ENCODE results near the gene FA2H.

Gene FA2H

GRCh38 chr16:74721716-74722115 is 52.9 kb downstream of the FA2H start:
- DNase-seq, result no peak

DNA sequence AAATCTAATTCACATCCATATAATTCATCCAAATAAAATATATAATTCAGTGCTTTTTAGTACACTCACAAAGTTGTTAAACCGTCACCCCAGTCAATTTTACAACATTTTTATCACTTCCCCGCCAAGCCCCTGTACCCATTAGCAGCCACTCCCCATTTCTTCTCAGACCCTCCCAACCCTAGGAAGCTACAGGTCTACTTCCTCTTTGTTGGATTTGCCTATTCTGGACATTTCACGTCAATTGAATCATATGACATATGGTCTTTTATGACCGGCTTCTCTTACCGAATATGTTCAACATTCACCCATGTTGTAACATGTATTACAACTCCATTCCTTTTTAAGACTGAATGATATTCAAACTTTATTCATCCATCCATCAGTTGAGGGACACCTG is 54.0 kb downstream of the FA2H start:
- DNase-seq, result no peak

DNA sequence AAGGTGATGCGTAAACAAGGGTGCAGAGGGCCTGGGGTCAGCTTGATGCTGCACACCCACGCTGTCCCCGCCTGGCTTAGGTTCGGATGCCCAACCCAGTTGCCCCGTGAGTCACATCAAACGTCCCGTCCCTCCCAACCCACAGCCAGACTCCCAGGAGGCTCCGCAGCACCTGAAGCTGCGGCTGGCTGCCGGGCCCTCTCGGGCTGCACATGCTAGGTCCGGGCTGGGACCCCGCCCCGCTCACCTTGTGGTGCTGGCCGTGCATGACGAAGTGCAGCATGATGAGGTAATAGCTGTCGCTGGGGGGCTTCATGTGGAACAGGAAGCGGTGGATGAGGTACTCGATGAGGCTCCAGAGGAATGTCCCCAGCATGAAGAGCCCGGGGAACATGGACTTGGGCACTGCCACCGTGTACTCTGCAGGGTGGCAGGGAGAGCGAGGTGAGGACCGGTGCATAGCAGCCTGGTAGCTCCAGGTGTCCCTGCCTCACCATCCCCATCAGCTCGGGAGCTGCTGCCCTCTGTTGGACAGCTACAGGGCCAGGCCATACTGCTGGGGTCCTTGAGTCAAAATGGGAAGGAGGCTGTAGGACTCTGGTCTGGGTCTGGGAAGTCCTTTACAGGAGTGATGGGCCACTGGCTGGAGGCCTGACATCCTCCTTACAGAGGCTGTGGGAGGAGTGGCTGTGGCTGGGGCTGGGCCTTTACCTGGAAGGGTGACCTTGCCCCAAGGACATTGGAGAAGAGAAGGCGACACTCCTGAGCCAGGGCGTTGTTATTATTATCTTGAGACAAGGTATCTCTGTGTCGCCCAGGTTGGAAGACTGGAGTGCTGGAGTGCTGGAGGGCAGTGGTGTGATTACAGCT is 55.6 kb downstream of the FA2H start:
- DNase-seq, result no peak

DNA sequence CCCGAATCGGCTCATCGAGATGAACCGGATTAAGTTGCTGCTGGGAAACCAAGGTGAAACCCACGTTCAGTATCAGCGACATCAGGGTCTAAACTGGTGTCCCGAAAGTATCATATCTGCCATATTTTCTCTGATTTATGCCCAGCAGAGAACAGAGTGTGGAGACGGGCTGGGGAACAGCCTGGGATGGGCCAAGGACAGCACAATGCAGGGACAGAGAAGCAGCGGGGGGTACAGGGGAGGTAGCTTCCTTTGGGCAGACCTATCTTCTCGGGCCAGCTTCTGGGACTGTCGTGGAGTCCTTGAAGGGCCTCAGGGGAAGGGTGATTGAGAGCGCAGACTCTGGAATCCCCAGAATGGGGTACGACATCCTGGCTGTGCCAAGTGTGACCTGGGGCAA is 56.5 kb downstream of the FA2H start:
- no peak for DNase-seq

- DNase-seq, result no peak
These were observed 57.3 kb downstream of the FA2H start for GRCh38 chr16:74717367-74717766.

- DNase-seq, result no peak
These were observed 58.3 kb downstream of the FA2H start for GRCh38 chr16:74716355-74716754.

DNA sequence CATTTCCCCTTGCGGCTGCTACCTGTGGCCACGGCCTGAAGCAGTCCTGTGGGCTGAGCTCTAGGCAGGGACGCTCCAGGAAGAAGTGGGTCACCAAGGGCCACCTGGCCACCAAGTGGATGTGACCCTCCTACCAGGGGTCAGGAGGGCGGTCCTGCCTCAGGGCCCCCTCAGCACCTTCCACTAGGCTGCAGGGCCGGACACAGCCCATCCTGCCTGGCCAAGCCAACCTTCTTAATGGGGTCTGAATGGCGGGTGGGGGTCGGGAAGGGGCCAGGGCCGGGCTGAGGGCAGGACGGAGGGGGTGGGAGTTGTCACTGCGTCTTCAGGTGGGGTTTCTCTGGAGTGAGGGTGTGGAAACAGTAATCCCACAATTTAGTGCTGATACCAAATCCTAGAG is 60.7 kb downstream of the FA2H start:
- DNase-seq, result no peak

DNA sequence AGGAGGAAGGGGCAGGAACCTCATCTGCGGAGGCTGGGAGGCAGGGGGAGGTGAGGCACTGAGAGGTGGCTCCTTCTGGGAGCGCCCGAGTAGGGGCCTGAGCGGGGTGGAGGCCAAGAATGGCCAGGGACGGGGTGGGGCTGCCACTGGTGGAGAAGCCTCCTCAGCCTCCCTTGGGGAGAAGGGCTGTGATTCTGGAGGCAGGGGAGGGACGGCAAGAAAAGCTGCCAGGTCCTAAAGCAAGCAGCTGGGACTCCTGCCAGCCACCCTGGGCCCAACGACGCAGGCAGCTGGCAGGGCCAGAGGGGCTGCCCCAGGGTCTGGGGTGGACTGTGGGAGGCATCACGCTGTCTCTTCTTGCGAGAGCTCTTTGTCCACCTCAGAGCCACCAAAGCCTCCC is 61.3 kb downstream of the FA2H start:
- DNase-seq, result no peak

- DNase-seq, result no peak
These were observed 62.7 kb downstream of the FA2H start for GRCh38 chr16:74711938-74712337.

DNA sequence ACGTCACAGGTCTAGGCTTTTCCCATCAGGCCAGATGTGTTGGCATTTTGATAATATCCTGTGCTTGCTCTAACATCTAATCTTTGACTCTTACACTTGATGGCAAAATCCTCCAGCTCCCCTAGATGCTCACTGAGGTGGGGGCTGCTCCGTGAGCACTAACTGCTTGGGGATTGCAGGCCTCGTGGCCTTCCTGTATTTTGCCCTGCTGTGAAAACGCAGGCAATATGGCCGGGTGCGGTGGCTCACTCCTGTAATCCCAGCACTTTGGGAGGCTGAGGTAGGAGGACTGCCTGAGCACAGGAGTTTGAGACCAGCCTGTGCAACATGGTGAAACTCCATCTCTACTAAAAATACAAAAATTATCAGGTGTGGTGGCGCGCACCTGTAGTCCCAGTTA is 64.2 kb downstream of the FA2H start:
- no peak for DNase-seq

- DNase-seq, result peak; percentile 69
These were observed 65.2 kb downstream of the FA2H start for GRCh38 chr16:74709441-74709877.

GRCh38 chr16:74700438-74701225 is 74.0 kb downstream of the FA2H start, which contains the start of gene MLKL:
Gene MLKL (minus strand): TSS chr16:74700862. CDS start chr16:74695757, 5,105 bp downstream.
- peak; percentile 71 for DNase-seq

DNA sequence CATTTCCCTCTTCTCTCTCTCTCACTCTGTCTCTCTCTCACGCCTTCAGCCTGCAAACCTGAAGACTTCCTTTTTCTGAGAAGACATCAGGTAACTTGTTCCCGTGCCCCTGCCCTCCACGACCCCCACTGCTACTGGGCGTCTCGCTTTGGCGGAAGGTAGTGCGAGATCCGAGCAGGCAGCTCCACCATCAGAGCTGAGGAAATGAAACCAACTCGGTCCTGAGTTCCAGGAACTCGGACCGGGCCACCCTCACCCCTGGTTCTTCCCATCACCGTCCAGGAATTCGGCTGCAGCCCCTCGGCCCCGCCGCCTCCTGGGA is 74.5 kb downstream of the FA2H start:
- peak; percentile 38 for DNase-seq

DNA sequence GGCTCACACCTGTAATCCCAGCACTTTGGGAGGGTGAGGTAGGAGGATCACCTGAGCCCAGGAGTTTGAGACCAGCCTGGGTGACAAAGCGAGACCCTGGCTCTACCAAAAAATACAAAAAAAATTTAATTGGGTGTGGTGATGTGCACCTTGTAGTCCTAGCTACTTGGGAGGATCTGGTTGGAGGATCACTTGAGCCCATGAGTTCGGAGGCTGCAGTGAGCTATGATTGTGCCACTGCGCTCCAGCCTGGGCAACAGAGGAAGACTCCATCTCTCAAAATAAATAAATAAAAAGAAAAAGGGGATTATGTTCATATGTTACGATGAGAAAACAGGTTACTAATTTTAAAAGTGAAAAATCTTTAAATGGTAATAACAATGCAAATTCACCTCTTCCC is 75.0 kb downstream of the FA2H start:
- DNase-seq, result no peak

- peak; percentile 22 for DNase-seq
These were observed 76.4 kb downstream of the FA2H start for GRCh38 chr16:74698222-74698621.

DNA sequence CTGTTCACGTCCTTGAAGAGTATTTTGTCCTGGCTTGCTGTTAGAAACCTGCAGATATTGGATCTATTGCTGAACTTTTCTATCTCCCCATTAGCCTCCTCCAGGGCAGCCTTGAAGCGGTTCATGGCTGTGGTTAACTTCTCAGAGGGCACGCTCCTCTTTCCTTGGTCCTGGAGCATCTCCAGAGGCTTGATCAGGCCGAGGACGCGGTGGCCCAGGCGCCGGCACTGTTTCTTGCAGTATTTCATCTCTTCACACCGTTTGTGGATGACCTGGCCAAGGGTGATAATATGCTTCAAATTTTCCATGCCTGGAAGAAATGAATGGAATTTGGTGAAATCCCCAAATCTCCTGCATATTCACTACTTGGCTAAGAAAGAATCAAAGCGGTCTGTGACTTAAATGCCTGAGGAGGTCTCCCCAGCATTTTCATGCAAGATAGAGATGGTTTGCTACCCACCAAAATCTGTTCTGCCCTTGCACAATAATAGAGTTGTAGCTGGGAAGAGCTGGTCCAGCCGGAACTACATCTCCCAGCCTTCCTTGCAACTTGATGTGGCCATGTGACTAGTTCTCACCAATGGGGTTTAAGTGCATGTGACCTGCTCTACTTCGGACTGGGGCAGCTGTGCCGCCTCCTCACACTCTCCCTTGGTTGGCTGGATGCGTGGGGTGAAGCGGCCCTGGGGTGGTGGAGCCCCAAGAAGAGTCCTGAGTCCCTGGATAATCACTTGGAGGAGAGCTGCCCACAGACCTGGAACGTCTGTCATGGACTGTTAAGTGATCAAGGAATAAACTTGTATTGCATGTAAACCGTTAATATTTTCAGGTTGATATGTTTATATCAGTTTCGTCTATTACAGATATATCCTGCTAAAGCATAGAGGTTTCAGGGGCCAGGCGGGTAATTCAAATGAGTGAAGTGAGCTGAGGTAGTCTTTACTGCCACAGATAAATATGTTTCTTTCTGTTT is 78.9 kb downstream of the FA2H start:
- peak; percentile 89 for DNase-seq

- DNase-seq, result peak; percentile 33
These were observed 83.3 kb downstream of the FA2H start for GRCh38 chr16:74691093-74691855.

- DNase-seq, result no peak
These were observed 92.1 kb downstream of the FA2H start for GRCh38 chr16:74682556-74682955.

DNA sequence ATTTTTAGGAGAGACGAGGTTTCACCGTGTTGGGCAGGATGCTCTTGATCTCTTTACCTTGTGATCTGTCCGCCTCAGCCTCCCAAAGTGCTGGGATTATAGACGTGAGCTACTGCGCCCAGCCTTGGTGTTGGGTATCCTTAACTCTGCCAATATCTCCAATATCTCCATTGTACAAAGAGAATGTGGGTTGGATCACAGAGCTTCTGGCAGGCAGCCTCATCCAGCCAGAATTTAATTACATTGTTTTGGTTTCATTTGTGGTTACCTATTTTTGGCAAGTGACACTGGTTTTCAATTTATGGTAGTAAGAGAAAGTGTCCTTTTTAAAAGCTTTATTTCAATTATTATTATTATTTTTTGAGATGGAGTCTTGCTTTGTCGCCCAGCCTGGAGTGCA is 93.9 kb downstream of the FA2H start:
- DNase-seq, result no peak

DNA sequence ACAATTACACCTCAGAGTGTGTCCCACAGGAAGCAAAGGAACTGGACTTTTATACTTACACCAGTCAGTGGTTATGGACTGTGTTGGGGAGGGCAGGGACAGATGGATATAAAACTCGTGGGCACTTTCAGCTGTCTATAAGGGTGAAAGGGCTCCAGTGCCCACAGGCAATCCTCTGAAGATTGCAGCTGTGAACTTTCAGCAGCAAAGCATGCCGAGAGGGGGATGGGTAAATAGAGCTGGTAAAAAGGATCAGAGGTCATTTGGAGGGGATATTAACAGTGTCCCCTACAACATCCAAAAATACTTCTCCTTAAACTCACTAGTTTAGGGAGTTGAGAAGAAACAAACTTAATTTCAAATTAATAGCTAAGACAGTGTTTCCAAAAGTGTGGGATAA is 94.6 kb downstream of the FA2H start:
- no peak for DNase-seq

GRCh38 chr16:74677868-74678267 is 96.8 kb downstream of the FA2H start:
- no peak for DNase-seq

GRCh38 chr16:74673876-74674275 is 100.7 kb downstream of the FA2H start:
- DNase-seq, result no peak
